Loucy (cell line): ENCODE measurements around the gene HAUS6.

ENCODE experiments used
- EZH2phosphoT487 ChIP-seq: fragments of 200-600 bp; IDR thresholded peaks from 2 replicates; pipeline ENCODE4 v1.6.1; 2018; ENCODE audit warnings: antibody characterized with exemption, mild to moderate bottlenecking, moderate library complexity, borderline replicate concordance
- TF ChIP-seq, protein P1 (sequence below): fragments of 200-600 bp; sonication (generic); conservative IDR thresholded peaks from 2 replicates; pipeline ENCODE4 v1.5.1; 2014; ENCODE audit warnings: mild to moderate bottlenecking, antibody characterized with exemption, low read length

DNA sequence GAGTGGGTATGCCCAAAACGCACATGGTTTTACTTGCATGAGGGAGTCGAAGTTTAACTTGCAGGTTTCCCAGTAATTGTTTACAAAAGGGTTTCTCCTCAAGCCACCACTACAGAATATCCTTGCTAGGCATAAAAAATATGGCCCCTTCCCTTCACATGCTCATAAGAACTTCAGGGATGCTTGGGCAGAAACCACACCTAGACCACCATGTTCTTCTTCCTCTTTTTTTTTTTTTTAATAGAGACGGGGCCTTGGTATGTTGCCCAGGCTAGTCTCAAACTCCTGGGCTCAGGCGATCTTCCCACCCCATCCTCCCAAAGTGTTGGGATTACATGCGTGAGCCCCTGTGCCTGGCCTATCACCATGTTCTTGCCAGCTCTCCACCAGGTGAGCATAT, 43.2 kb upstream of the HAUS6 start:
- TF ChIP-seq, protein P1, sequence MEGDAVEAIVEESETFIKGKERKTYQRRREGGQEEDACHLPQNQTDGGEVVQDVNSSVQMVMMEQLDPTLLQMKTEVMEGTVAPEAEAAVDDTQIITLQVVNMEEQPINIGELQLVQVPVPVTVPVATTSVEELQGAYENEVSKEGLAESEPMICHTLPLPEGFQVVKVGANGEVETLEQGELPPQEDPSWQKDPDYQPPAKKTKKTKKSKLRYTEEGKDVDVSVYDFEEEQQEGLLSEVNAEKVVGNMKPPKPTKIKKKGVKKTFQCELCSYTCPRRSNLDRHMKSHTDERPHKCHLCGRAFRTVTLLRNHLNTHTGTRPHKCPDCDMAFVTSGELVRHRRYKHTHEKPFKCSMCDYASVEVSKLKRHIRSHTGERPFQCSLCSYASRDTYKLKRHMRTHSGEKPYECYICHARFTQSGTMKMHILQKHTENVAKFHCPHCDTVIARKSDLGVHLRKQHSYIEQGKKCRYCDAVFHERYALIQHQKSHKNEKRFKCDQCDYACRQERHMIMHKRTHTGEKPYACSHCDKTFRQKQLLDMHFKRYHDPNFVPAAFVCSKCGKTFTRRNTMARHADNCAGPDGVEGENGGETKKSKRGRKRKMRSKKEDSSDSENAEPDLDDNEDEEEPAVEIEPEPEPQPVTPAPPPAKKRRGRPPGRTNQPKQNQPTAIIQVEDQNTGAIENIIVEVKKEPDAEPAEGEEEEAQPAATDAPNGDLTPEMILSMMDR = no peak
- TF ChIP-seq EZH2phosphoT487 = no peak
